ENCODE data around the gene ZNF777.

ZNF777 gene

GRCh38 chr7:149476791-149477190 is 15.9 kb upstream of the ZNF777 start:
- no peak for DNase-seq

GRCh38 chr7:149475121-149476045 is 14.5 kb upstream of the ZNF777 start:
- no peak for DNase-seq

- no peak for DNase-seq
Observed at GRCh38 chr7:149474309-149475120, 13.7 kb upstream of the ZNF777 start.

- DNase-seq = no peak
Observed at GRCh38 chr7:149473251-149473650, 12.4 kb upstream of the ZNF777 start.

GRCh38 chr7:149471289-149471953 is 10.6 kb upstream of the ZNF777 start:
- no peak for DNase-seq

- no peak for DNase-seq
Observed at GRCh38 chr7:149469806-149470205, 8.9 kb upstream of the ZNF777 start.

- DNase-seq = no peak
Observed at GRCh38 chr7:149468208-149468607, 7.3 kb upstream of the ZNF777 start.

- DNase-seq = no peak
Observed at GRCh38 chr7:149467321-149467859, 6.5 kb upstream of the ZNF777 start.

- no peak for DNase-seq
Observed at GRCh38 chr7:149466364-149466763, 5.5 kb upstream of the ZNF777 start.

- DNase-seq = no peak
Observed at GRCh38 chr7:149463500-149464161, 2.8 kb upstream of the ZNF777 start.

- no peak for DNase-seq
Observed at GRCh38 chr7:149462101-149462520, 1.2 kb upstream of the ZNF777 start.

GRCh38 chr7:149459540-149460452 is 1.1 kb downstream of the ZNF777 start:
- no peak for DNase-seq

GRCh38 chr7:149459201-149459539 is 1.7 kb downstream of the ZNF777 start:
- no peak for DNase-seq

- no peak for DNase-seq
Observed at GRCh38 chr7:149458235-149458634, 2.6 kb downstream of the ZNF777 start.

GRCh38 chr7:149457766-149458165 is 3.1 kb downstream of the ZNF777 start:
- no peak for DNase-seq

- DNase-seq = no peak
Observed at GRCh38 chr7:149456506-149457421, 4.1 kb downstream of the ZNF777 start.

- DNase-seq = no peak
Observed at GRCh38 chr7:149455175-149455950, 5.5 kb downstream of the ZNF777 start.

GRCh38 chr7:149454750-149455149 is 6.1 kb downstream of the ZNF777 start:
- DNase-seq = no peak

- DNase-seq = no peak
Observed at GRCh38 chr7:149454006-149454405, 6.9 kb downstream of the ZNF777 start.
